AG10803 (cell line): ENCODE data around the gene ASB3.

Experiments
- DNase-seq: peaks from one replicate; pipeline ENCODE4 v3.0.0; 2010; ENCODE audit warnings: low read depth
- H3K4me3 ChIP-seq: 2 replicates; pipeline ENCODE4 v1.5.1; 2011; ENCODE audit warnings: mild to moderate bottlenecking, low read length, control low read depth
- CTCF ChIP-seq: conservative IDR thresholded peaks from 2 replicates; pipeline ENCODE4 v1.5.1; 2011; ENCODE audit warnings: mild to moderate bottlenecking, low read length, control low read depth, inconsistent platforms

The ASB3 gene

GRCh38 chr2:53635694-53636093 is 151.1 kb downstream of the ASB3 start:
- no peak for TF ChIP-seq CTCF
- DNase-seq: no peak
- no peak overlapping the region for H3K4me3 ChIP-seq

- DNase-seq: peak; percentile 29
- TF ChIP-seq CTCF: no peak
- H3K4me3 ChIP-seq: no peak overlapping the region
Observed at GRCh38 chr2:53633441-53633840, 153.3 kb downstream of the ASB3 start.

- H3K4me3 ChIP-seq: no peak overlapping the region
- TF ChIP-seq CTCF: no peak
- peak; percentile 61 for DNase-seq
Observed at GRCh38 chr2:53632714-53633113, 154.0 kb downstream of the ASB3 start.

- TF ChIP-seq CTCF: no peak
Observed at GRCh38 chr2:53632126-53632460, 154.7 kb downstream of the ASB3 start.

DNA sequence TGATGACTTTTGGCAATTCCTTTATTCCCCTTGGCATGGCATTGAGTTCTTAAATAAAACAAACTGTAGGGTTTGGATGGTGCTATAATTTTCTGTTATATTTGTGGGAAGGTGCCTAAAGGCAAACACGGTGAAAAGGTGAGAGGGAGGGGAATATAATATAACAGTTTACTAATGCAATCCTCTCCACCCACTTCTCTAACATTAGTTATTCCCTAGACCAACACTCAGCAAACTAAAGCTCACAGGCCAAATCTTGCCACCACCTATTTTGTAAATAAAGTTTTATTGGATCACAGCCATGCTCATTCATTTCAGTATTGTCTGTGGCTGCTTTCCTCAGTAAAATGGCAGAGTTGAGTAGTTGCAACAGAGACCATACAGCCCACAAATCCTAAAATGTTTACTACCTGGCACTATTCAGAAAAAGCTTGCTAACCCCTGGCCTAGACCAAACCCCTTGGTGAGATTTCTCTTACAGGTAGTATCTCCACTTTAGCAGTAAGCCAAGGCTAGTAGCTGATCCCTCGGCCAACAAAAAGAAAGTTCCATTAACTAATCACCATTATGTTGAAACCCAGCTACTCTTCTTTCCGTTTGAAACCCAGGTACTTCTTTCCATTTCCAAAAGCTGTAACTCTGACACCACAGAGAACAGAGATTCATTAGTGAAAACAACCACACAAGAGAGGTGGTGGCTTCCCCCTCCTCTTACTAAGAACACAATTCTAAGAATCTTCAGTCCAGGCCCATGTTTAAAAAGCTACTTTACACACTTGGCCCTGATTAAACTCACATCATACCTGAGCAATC is 155.2 kb downstream of the ASB3 start:
- no peak overlapping the region for H3K4me3 ChIP-seq
- no peak for TF ChIP-seq CTCF
- DNase-seq: no peak

More at GRCh38 chr2:53632126-53632460, 154.7 kb downstream of the ASB3 start:
- no peak for DNase-seq
- H3K4me3 ChIP-seq: no peak overlapping the region

GRCh38 chr2:53630026-53630606 is 156.6 kb downstream of the ASB3 start:
- peak; percentile 4 for DNase-seq
- no peak overlapping the region for H3K4me3 ChIP-seq
- TF ChIP-seq CTCF: no peak

GRCh38 chr2:53629501-53629900 is 157.3 kb downstream of the ASB3 start:
- no peak overlapping the region for H3K4me3 ChIP-seq
- TF ChIP-seq CTCF: no peak
- DNase-seq: no peak
